NCI-H748 (cell line): ENCODE results near the gene SPTSSB.
A peak's percentile ranks its signal among the peaks of the same experiment; 100 is the strongest.

Source experiments
- DNase-seq: peaks from one replicate; lab custom pipeline; 2025; ENCODE audit not compliant: unreplicated experiment; lab: John Stamatoyannopoulos, UW

SPTSSB gene

DNA sequence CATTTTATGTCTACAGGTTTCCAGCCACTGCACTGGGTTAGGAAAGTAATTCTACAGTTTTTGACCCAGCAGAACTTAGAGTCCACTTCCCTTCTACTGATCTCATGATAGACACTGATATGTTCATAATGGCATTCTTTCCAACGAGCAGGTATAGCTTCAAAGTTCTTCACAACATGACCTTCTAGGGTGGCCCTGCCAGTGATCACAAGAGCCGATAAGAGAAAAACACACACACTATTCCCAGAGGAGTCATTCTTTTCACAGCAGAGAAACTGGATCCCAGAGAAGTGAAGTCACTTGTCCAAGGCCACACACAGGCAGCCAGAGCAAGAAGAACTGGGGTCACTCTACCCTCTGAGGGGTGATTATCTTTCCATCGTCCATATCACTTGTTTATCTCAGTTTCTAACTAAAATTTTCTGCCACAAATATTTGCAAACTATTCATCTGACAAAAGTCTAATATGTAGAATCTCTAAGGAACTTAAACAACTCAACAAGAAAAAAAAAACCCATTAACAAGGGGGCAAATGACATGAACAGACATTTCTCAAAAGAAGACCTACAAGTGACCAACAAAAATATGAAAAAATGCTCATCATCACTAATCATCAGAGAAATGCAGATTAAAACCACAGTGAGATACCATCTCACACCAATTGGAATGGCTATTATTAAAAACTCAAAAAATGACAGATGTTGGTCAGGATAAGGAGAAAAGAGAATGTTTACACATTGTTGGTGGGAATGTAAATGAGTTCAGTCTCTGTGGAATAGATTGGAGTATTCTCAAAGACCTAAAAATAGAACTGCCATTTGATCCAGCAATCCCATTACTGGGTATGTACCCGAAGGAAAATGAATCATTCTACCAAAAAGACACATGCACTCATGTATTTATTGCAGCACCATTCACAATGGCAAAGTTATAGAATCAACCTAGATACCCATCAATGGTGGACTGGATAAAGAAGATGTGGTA, 31.5 kb downstream of the SPTSSB start:
- DNase-seq = no peak

DNA sequence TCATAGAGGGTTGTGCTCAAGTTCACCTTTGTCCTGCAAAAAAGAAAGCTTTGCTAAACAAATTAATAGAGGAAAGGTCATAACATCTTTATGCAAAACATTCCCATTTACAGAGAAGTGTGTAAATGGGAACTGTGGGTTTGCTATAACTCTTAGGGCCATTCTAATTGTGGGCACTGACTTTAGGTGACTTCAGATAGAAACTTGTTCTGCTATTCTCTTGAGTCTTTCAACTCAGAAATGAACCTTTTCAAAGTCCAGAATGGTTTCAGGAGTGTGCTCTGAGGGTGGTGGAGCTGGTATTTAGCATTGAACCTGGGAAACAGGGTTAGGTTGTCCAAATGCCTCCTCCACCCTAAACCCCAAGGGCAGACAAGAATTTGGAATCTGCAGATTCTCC, 34.0 kb downstream of the SPTSSB start:
- no peak for DNase-seq

DNA sequence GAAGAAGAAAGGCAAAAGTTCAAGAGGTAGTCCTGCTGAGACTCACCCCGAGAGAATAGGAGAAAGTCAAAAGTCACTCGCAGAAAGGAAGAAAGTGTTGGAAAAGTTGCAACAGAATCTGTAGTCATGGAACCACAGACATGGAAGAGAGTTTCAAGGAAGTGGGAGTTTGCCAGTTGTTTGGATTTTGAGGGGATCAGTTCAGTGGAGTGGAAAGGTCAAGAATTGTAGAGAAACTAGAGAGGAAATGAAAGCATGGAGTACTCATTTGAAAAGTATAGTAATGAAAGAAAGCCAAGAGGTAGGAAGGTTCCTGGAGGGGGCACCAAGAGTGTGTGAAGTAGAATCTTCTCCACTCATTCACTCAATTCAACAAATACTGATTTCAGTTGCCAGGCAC, 34.7 kb downstream of the SPTSSB start:
- no peak for DNase-seq

- DNase-seq = no peak
Measured at GRCh38 chr3:161333696-161334095, 37.6 kb downstream of the SPTSSB start.

DNA sequence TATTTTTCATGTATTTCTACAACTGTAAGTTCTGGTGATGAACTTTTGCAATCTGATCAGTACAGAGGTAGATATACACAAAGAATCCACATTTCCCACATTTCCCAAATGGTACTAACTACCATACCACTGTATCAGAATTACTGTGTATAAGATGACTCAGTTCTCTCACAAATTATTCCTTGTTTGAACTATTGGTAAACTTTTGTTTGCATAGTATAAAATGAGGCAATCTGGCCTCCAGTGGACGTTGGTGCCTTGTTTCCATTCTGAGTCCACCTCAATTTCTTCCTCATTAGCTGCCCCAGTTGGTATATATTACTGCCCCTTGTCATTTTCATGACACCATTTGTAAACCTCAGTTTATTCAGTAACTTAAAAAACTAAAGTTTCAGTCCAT, 38.5 kb downstream of the SPTSSB start:
- no peak for DNase-seq

- DNase-seq = no peak
Measured at GRCh38 chr3:161325059-161325458, 46.3 kb downstream of the SPTSSB start.

- DNase-seq = no peak
Measured at GRCh38 chr3:161323926-161324621, 47.2 kb downstream of the SPTSSB start.

GRCh38 chr3:161322781-161323568, 48.3 kb downstream of the SPTSSB start:
- DNase-seq = peak; percentile 57

- no peak for DNase-seq
Measured at GRCh38 chr3:161320837-161321236, 50.5 kb downstream of the SPTSSB start.

GRCh38 chr3:161319867-161320266, 51.5 kb downstream of the SPTSSB start:
- no peak for DNase-seq

- no peak for DNase-seq
Measured at GRCh38 chr3:161317077-161317476, 54.2 kb downstream of the SPTSSB start.

GRCh38 chr3:161316006-161316689, 55.2 kb downstream of the SPTSSB start:
- DNase-seq = no peak

DNA sequence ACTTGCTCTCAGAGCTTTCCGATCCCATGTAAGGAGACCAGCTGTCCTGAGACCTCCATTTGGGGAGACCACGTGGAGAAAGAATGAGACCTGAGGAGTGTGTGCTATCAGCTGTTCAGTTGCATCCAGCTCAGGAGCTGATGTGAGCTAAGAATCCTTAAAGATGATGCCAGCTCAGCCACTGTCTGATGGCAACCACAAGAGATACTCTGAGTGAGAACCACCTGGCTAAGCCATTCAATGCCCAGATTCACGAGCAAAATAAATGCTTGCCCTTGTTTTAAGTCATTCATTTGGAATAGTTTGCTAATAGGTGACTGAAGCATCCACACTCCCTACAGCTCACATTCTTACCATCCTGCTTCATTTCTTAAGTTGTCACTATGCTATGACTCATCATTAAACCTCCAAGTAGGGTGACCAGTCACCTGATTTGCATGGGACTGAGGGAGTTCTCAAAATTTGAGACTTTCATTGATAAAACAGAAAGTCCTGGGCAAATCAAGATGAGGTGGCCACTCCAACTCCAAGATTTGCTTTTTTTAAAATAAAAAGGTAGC, 56.4 kb downstream of the SPTSSB start:
- DNase-seq = no peak

DNA sequence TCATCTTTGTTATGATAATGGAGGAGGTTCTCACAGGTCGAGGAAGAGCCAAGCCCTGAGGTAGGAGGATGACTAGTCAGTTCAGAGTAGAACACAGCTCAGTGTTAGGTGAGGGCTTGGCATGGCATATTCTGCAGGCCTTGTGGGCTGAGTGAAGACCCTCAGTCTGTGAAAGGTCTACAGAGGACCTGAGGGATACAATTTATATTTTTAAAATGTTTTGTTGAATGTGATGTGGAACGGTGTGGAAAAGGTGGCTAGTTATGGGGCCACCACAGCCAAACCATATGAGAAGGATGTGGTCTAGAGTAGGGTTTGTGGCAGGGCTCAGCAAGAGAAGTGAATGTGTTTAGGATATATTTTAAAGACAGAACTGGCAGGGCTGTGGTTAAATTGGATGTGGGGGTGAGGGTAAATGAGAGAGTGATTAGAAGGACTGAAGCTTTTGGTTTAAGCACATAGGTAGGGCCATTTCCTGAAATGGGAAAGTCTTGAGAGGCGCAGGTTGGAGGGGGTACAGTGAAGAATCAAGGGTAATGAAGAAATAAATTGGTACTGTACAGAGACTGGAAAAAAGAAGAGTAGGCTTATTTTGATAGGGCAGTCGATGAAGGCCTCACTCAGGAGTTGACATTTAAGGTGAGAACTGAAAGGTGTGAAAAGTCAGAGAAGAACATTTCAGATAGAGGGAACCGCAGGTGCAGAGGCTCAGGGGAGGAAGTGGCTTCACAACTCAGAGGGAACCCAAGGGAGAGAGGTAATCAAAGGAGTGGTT, 60.5 kb downstream of the SPTSSB start:
- no peak for DNase-seq

- peak; percentile 1 for DNase-seq
Measured at GRCh38 chr3:161305095-161305991, 66.0 kb downstream of the SPTSSB start.

DNA sequence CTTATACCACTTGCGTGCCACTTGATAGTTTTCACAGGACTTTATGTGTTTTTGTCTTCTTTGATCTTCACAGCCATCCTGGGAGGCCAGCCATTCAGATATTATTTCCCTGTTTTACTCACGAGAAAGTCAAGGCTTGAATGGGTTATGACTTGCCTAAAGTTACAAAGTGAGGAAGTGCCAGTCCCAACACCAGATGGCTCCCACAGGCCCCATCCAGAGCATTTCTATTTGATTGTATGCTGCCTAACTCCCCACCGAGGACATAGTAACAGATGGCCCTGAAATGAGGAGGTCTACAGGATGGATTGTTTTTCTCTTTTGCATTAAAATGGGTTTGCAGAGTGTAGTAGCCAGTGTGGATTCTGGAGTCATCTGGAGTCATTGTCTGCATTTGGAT, 74.5 kb downstream of the SPTSSB start:
- DNase-seq = no peak

- no peak for DNase-seq
Measured at GRCh38 chr3:161295325-161295724, 76.0 kb downstream of the SPTSSB start.
